K562 (cell line): Measurements from ENCODE around the gene NDUFB7. TPM values are rescaled to one million over a fixed set of nuclear protein-coding genes. Genes with fewer than 3 reads are reported as not detected.

Source experiments
- CHD1 ChIP-seq: fragments of 200-600 bp; sonication (generic); IDR thresholded peaks from one replicate; pipeline ENCODE4 v1.6.1; 2012; ENCODE audit warnings: mild to moderate bottlenecking, moderate library complexity, low read length, inconsistent platforms
- ELF2 ChIP-seq: fragments of 250-450 bp; sonication (Bioruptor Pico); IDR thresholded peaks from 2 replicates; pipeline ENCODE4 v1.5.0; 2021; ENCODE audit warnings: mild to moderate bottlenecking
- ERF ChIP-seq: fragments of 450-650 bp; formaldehyde crosslinking; IDR thresholded peaks from 2 replicates; pipeline ENCODE4 v1.4.0; 2020; ENCODE audit warnings: mild to moderate bottlenecking, mixed read lengths
- FOSL1 ChIP-seq: fragments of 200-800 bp; sonication (Bioruptor generic); conservative IDR thresholded peaks from 2 replicates; pipeline ENCODE4 v1.6.1; 2016; ENCODE audit warnings: missing genetic modification characterization, missing compliant biosample characterization
- FOXA3 ChIP-seq, 2 experiments: fragments of 450-650 bp in 1 of 2; sonication (generic) in 1 of 2; formaldehyde crosslinking; IDR thresholded peaks in 1 of 2; conservative IDR thresholded peaks in 1 of 2; 2 replicates each; pipeline versions ENCODE4 v1.4.0 to v1.8.0; 2020 to 2022; ENCODE audit warnings: mild to moderate bottlenecking in 2 of 2, missing genetic modification reagents in 1 of 2
- FOXK1 ChIP-seq: sonication (generic); formaldehyde crosslinking; IDR thresholded peaks from 2 replicates; pipeline ENCODE4 v1.8.0; 2022; ENCODE audit warnings: missing genetic modification reagents, mild to moderate bottlenecking, borderline replicate concordance
- HOMEZ ChIP-seq: fragments of 250-450 bp; sonication (Bioruptor Pico); IDR thresholded peaks from 2 replicates; pipeline ENCODE4 v1.4.0; 2020; ENCODE audit warnings: mild to moderate bottlenecking, moderate library complexity
- MTA3 ChIP-seq: fragments of 450-650 bp; formaldehyde crosslinking; IDR thresholded peaks from 2 replicates; pipeline ENCODE4 v1.6.1; 2017; ENCODE audit warnings: mild to moderate bottlenecking, borderline replicate concordance
- PHTF2 ChIP-seq: fragments of 250-450 bp; sonication (Bioruptor Pico); IDR thresholded peaks from 2 replicates; pipeline ENCODE4 v1.5.0; 2021; ENCODE audit warnings: mild to moderate bottlenecking
- POLR2B ChIP-seq: fragments of 450-650 bp; IDR thresholded peaks from 2 replicates; pipeline ENCODE4 v1.6.1; 2018; ENCODE audit warnings: low read depth; ENCODE audit not compliant: partially characterized antibody
- SIN3A ChIP-seq, 2 experiments: fragments of 150-350 bp in 1 of 2; IDR thresholded peaks; 2 replicates each; pipeline ENCODE4 v1.6.1; 2011 to 2016; ENCODE audit warnings: borderline replicate concordance in 2 of 2, low read depth in 2 of 2, low read length in 2 of 2, mild to moderate bottlenecking in 2 of 2, moderate library complexity in 2 of 2; ENCODE audit not compliant: control insufficient read depth in 1 of 2
- SUPT5H ChIP-seq: fragments of 450-650 bp; IDR thresholded peaks from 2 replicates; pipeline ENCODE4 v1.6.1; 2016
- TBL1XR1 ChIP-seq, 2 experiments: IDR thresholded peaks; 2 replicates each; pipeline ENCODE4 v1.6.1; 2012; ENCODE audit warnings: improper control_type of control experiment in 2 of 2, low read length in 2 of 2, mild to moderate bottlenecking in 1 of 2
- TEAD1 ChIP-seq, 2 experiments: fragments of 450-650 bp in 1 of 2; sonication (generic) in 1 of 2; formaldehyde crosslinking; IDR thresholded peaks; 2 replicates each; pipeline versions ENCODE4 v1.4.0 to v1.8.0; 2020 to 2022; ENCODE audit warnings: mild to moderate bottlenecking in 2 of 2, missing genetic modification reagents in 1 of 2
- ZBED1 ChIP-seq: IDR thresholded peaks from 2 replicates; pipeline ENCODE4 v1.6.1; 2014
- ZBTB11 ChIP-seq, 3 experiments: fragments of 200-800 bp in 1 of 3; fragments of 250-450 bp in 1 of 3; fragments of 450-650 bp in 1 of 3; sonication (Bioruptor Pico) in 1 of 3; sonication (Bioruptor generic) in 1 of 3; formaldehyde crosslinking in 1 of 3; IDR thresholded peaks; 2 replicates each; pipeline versions ENCODE4 v1.6.1 to v1.8.0; 2016 to 2022; ENCODE audit warnings: mild to moderate bottlenecking in 2 of 3, missing genetic modification characterization in 2 of 3, missing compliant biosample characterization in 1 of 3, moderate library complexity in 1 of 3
- ZNF668 ChIP-seq: fragments of 250-450 bp; sonication (Bioruptor Pico); IDR thresholded peaks from 2 replicates; pipeline ENCODE4 v1.8.0; 2022; ENCODE audit warnings: mild to moderate bottlenecking, inconsistent platforms
- polyA plus RNA-seq, 8 experiments: library from polyadenylated mRNA; depleted of rRNA in 4 of 8; stranded (reverse) in 5 of 8; unstranded in 3 of 8; fragments of >200 nt; fragmentation: Nextera tagmentation in 2 of 8; fragmentation: Illumina TruSeq in 1 of 8; extraction: Ambion mirVana in 2 of 8; extraction: Trizol in 1 of 8; gene quantifications; 2 replicates each; pipeline versions ENCODE4 v1.2.1 to v1.2.3, GENCODE V29; 2011 to 2014; ENCODE audit warnings: inconsistent platforms in 1 of 8, missing spikeins in 1 of 8
- total RNA-seq, 7 experiments: library from RNA; depleted of rRNA in 6 of 7; stranded (reverse); fragments of >200 nt in 6 of 7; fragmentation: Illumina TruSeq in 2 of 7; extraction: Trizol in 2 of 7; gene quantifications; 2 replicates each; pipeline versions ENCODE4 v1.2.1 to v1.2.3, GENCODE V29; 2011 to 2021; ENCODE audit warnings: low replicate concordance in 1 of 7
- TF ChIP-seq, protein P1 (sequence below): sonication (generic); formaldehyde crosslinking; IDR thresholded peaks from 2 replicates; pipeline ENCODE4 v1.8.0; 2022; ENCODE audit warnings: missing genetic modification reagents, mild to moderate bottlenecking, moderate library complexity, borderline replicate concordance
- TF ChIP-seq, protein P2 (sequence below): fragments of 450-650 bp; formaldehyde crosslinking; IDR thresholded peaks from 2 replicates; pipeline ENCODE4 v1.4.0; 2020; ENCODE audit warnings: mild to moderate bottlenecking, moderate library complexity

NDUFB7 gene
- total and polyA plus RNA-seq, 9 of the 15 experiments (the other 6 are each of a cell fraction or from before 2014, with no cell fraction given), result 14.9 to 842 (median 137) TPM

DNA sequence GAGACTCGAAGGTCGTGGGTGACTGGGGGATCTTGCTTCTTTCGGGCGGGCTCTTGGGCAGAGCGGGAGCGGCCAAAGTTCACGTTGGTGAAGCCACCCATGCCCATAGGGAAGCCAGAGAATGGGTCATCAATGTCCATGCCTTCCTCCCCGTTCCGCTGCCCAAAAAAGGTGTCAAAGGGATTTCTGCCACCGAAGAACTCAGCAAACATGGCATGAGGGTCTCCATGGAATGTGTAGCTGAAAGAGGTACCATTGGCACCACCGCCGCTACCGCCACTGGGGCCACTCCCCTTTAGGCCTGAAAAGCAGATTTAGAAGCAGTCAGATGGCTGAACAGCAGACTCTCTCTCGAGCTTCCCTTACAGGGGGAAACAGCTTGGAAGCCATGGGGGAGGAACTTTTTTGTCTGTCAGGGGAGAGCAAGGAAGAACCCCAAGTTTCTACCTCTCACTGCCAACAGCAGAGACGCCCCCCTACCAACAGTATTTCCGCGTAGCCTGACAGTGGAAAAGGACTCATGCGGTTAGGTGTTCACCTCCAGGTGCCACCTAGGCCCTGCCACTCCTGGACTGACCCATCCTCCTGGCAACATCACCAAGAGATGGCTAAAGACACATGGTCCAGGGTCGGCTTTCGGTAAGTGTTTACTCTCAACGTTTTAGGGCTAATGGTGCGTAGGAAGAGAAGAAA, 55.0 kb downstream of the NDUFB7 start (continued):
- TF ChIP-seq ZBTB11 (CRISPR knock-in tag; IDR thresholded peaks at IDR 0.05), result no peak
- TF ChIP-seq ZNF668 (CRISPR knock-in tag), result no peak
- 0 out of 2 replicates have a peak, but pooled peaks have one; percentile 61 for TF ChIP-seq FOXK1 (CRISPR knock-in tag)
- TF ChIP-seq ZBED1, result peak; percentile 56; the same call in 1 of the 2 replicates
- 0 out of 4 replicates have a peak, but pooled peaks of 1 of the 2 experiments have one; percentile 35 for TF ChIP-seq FOXA3 (CRISPR knock-in tag; conservative IDR thresholded peaks at IDR 0.05 in 1 of 2, IDR thresholded peaks at IDR 0.05 in 1 of 2)
- TF ChIP-seq MTA3, result no peak
- TF ChIP-seq SIN3A (IDR thresholded peaks at IDR 0.05; ENCODE audit: borderline replicate concordance in 2 of 2, control insufficient read depth in 1 of 2, low read depth in 2 of 2, low read length in 2 of 2), result peak; percentile 7 to 44; a peak in 1 of 4 replicates
- TF ChIP-seq, protein P1, sequence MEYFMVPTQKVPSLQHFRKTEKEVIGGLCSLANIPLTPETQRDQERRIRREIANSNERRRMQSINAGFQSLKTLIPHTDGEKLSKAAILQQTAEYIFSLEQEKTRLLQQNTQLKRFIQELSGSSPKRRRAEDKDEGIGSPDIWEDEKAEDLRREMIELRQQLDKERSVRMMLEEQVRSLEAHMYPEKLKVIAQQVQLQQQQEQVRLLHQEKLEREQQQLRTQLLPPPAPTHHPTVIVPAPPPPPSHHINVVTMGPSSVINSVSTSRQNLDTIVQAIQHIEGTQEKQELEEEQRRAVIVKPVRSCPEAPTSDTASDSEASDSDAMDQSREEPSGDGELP (CRISPR knock-in tag), result 0 out of 2 replicates have a peak, but pooled peaks have one; percentile 22
- no peak for TF ChIP-seq HOMEZ (CRISPR knock-in tag)
- peak; percentile 27; the same call in 1 of the 2 replicates for TF ChIP-seq SUPT5H
- TF ChIP-seq CHD1, result peak; percentile 60
- TF ChIP-seq, protein P2, sequence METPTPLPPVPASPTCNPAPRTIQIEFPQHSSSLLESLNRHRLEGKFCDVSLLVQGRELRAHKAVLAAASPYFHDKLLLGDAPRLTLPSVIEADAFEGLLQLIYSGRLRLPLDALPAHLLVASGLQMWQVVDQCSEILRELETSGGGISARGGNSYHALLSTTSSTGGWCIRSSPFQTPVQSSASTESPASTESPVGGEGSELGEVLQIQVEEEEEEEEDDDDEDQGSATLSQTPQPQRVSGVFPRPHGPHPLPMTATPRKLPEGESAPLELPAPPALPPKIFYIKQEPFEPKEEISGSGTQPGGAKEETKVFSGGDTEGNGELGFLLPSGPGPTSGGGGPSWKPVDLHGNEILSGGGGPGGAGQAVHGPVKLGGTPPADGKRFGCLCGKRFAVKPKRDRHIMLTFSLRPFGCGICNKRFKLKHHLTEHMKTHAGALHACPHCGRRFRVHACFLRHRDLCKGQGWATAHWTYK (CRISPR knock-in tag), result 0 out of 2 replicates have a peak, but pooled peaks have one; percentile 46
- TF ChIP-seq PHTF2 (CRISPR knock-in tag), result peak; percentile 90; the same call in 1 of the 2 replicates
- 0 out of 4 replicates have a peak, but pooled peaks of 1 of the 2 experiments have one; percentile 3 for TF ChIP-seq TBL1XR1 (IDR thresholded peaks at IDR 0.05; ENCODE audit: low read length in 2 of 2)
- no peak for TF ChIP-seq FOSL1 (tag)
- no peak for TF ChIP-seq ELF2
- TF ChIP-seq POLR2B, result peak; percentile 1
- TF ChIP-seq TEAD1 (CRISPR knock-in tag; IDR thresholded peaks at IDR 0.05), result peak in 1 of 2 experiments; percentile 12; a peak in 2 of 4 replicates
- TF ChIP-seq ERF (CRISPR knock-in tag), result 0 out of 2 replicates have a peak, but pooled peaks have one; percentile 36
